Measurements from ENCODE around the gene PANX2.
A peak's percentile ranks its signal among the peaks of the same experiment; 100 is the strongest.
"Not testable (repeated sequence)": the region's sequence is repeated elsewhere in the genome, so short reads cannot be mapped to it uniquely, and the experiment has no call there.

Gene PANX2

DNA sequence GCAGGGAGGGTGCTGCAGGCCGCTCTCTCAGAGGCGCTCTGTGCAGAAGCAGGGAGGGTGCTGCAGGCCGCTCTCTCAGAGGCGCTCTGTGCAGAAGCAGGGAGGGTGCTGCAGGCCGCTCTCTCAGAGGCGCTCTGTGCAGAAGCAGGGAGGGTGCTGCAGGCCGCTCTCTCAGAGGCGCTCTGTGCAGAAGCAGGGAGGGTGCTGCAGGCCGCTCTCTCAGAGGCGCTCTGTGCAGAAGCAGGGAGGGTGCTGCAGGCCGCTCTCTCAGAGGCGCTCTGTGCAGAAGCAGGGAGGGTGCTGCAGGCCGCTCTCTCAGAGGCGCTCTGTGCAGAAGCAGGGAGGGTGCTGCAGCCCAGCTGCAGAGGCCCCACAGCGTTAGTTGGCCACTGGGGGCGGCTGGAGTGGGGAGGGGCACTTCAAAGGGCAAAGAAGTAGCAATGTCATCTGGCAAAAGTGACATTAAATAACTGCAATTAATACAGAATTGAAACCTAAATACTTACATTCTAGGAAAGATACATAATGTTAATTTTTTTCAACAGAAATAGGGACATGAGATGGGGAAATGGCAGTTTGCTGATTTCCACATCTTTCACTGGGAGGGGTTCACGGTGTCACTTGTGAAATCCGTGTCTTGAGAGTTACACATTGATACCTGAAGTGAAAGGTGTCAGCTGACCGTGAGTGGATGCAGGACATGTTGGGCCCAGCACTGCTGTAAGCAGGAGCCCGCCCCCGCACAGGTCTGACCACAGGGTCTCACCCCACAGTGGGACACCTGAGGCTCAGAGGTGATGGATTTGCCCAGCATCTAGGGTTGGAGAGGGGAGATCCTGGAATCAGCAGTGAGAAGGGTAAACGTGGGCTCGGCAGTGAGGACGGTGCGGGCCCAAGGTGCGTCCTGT lies 23.0 kb upstream of the PANX2 start:
- not testable (repeated sequence) for DNase-seq (ENCODE audit: low spot score)

DNA sequence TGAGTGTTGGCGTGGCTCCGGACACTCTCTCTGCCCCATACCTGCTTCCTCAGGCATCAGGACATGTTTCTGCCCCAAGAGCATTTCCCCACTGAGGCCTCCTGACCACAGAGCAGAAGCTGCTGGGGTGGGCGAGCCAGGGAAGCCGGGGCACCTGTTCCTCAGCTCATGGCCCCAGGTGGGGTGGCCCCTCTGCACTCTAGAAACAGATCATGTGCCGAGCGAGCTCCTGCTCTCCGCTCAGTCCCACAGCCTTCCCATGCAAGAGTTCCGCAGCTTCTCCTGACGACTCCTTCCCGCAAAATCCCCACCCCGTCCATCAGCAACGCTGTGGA lies 22.4 kb upstream of the PANX2 start:
- DNase-seq (ENCODE audit: low spot score): no peak

DNA sequence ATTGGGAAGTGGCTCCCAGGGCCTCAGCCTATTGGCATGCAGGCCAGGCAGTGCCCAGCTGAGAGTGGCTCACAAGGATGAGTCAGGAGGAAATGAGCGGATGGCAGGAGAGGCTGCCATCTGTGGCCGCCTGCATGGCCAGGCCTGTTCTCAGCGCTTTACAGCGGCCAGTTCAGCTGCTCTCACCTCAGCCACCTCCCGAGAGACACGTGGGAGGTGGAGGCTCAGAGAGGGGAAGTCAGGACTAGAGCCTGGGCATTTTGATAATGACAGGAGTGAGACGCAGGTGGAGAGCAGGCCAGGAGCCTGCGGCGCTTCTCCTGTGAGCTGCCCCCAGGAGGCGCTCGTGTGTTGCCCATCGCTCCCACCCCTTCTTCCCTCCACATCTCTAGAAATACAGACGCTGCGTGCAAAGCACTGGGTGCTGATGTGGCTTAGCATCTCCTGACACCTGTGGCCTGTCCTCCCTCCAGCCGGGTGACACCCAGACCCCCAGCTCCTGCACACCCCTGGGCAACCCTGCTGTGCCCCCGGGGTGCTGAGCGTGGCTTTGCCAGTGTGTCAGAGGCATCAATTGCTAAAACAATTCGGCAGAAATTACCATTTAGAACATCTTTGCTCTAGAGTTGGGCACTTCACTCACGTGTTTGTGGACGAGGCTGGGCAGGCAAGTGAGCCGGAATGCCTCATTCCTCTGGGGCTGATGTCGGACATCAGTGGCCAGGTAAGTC lies 21.4 kb upstream of the PANX2 start:
- peak; percentile 64 for DNase-seq (ENCODE audit: low spot score)

DNA sequence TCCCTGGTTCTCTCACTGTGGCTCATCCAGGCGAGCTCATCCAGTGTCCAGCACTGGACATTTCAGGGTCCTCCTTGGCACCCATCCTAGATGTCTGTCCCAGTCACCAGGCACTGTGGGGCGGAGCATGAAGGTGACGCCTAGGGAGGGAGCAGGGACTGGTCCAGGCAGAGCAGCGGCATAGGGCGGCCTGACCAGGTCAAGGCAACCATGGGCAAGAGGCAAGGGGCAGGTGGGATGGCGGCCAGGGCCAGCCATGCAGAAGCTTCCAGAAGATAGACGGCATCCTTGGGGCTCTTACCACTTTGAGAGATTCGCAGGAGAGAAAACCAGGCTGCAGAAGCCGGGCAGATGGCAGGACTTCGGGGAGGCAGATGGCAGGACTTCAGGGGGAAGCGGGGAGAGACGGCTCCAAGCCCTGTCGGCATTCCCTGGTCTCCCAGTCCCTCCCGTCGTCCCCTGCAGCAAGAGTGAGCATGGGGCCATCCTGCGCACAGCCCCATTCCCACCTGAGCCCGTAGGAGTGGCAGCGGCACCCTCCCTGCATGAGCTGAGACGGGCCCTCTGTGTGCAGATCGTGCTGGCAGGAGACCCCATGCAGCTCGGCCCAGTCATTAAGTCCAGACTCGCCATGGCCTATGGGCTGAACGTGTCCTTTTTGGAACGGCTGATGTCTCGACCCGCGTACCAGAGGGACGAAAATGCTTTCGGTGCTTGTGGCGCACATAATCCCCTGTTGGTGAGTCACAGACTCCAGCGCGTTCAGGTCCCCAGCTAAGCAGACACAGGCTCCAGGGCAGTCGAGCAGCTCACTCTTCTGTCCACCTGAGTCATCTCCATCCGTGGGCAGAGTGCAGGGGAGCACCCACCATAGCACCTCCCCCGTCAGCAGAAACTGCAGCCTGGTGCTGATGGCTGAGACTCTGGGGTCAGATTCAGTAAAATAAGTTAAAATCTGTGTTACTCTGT lies 20.1 kb upstream of the PANX2 start:
- no peak for DNase-seq (ENCODE audit: low spot score)

DNA sequence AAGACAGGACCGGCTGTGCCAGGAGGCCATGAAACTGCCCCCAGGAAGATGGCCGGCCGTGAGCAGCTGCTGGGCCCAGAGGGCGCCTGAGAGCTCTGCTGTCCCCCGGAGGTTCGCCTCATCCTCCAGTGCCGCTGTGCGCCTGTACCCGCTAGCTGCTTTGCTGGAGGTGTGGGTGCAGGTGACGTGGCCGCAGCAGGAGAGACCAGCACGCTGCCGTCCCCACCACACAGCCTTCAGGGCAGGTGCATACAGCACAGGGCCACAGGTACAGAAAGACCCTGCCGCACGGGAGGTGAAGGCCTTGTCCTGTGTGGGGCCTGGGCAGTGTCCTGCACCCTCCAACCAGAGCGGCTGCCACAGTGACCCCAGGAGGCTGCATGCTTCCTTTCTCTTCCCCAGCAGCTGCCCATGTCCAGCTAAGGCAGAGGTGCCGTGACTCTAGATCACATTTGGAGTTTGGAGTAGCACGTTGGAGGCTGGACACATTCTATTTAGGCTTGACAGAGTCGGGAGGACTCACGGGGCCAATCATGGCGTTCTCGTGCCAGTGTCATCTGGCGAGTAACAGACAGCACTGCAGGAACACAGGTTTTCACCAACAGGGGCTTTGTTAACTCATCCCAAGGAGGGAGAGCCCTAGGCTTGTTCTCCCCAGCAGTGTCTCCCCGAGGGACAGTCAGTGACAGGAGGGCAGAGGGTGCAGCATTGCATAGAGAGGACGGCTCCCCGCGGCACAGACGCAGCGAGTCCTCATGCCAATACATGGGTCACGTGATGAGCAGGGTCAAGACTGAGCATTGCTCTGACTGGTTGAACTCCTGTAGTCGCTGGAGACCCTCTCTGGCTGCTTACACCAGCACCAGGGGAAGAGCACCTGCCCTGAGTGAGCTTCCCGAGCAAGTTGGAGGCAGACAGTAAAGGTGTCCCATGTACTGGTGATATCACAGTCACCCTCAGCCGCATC lies 18.7 kb upstream of the PANX2 start:
- no peak for DNase-seq (ENCODE audit: low spot score)

DNA sequence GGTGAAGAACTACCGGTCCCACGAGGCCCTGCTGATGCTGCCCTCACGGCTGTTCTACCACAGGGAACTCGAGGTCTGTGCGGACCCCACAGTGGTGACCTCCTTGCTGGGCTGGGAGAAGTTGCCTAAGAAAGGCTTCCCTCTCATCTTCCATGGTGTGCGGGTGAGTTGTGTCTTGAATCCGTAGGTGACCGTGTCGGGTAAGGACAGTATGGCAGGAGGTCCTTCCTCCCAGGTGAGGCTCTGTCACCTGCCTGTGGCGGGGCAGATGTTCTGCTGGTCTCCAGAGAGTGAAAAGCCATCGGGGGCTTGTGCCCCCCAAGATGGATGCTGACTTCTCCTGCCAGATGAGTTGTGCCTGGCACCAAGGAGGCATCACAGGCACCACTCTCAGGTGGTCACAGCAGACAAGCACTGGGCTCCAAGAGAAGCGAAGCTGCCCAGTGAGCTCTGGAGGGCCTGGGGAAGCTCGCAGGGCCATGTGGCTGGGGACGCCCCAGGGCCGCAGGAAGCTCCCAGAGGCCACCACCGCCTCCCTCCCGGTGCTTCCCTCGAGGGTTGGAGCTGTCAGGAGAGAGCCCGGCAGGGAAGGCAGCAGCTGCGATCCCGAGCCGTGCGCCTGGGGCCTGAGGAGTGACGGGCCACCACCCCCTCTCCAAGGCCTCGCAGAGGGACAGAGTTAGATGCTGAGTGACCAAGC lies 17.3 kb upstream of the PANX2 start:
- peak; percentile 11 for DNase-seq (ENCODE audit: low spot score)

DNA sequence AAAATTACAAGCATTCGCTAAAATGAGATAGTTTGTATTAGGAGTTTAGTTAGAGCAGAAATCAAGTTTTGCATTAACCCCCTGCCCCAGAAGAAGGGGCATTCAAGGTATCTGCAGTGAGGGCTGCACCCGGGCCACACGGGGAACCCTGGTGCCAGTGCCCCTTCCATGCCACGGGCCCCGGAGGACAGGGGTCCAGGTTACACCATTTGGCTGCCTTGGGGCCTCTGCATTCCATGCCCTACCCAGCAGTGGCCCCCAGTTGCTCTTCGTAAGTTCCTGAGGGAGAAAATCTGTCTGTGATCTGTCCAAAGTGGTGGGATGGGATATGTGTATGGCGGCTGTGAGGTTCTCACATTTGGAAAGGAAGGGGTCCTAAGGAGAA lies 16.8 kb upstream of the PANX2 start:
- no peak for DNase-seq (ENCODE audit: low spot score)

DNA sequence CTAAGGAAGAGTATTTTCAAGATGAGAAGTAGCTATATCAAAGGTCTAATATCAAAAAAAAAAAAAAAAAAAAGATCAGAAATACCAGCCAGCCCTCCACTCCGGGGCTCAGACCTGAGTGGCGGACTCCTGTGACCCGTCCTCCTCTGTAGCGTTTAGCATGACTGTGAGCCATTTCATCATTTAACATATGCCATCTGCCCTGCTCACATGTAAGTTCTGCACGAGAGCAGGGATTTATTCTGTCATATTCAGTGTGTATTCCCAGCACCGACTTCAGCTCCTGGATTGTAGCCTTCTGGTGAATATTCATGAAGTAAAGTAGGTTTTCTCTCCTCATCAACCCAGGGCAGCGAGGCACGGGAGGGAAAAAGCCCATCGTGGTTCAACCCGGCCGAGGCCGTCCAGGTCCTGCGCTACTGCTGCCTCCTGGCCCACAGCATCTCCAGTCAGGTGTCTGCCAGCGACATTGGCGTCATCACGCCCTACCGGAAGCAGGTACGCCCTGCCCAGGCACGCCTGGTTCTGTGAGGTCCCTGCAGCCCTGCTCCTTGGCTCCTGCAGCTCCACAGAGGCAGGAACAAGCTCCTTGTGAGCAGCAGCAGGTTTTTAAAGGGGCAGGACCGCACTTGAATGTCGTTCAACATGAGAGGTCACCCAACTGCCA lies 12.7 kb upstream of the PANX2 start:
- DNase-seq (ENCODE audit: low spot score): no peak

DNA sequence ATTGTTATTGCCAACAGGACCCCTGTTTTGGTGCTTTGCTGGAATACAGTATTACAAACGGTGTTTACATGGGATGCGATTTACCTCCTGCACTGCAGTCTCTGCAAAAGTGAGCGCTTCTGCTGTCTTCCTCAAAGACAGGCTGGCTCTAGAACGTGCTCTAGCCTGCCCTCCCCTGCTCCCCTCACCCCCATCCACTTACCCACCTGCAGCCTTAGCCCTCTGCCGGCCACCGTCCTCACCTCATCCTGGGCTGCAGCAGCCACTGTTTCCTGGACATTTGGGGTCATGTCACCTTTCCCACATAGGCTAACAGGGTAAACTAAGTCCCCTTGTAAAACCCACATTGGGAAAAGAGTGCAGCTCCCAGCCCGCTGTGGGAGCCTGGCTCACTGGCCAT lies 9.6 kb upstream of the PANX2 start:
- no peak for DNase-seq (ENCODE audit: low spot score)

DNA sequence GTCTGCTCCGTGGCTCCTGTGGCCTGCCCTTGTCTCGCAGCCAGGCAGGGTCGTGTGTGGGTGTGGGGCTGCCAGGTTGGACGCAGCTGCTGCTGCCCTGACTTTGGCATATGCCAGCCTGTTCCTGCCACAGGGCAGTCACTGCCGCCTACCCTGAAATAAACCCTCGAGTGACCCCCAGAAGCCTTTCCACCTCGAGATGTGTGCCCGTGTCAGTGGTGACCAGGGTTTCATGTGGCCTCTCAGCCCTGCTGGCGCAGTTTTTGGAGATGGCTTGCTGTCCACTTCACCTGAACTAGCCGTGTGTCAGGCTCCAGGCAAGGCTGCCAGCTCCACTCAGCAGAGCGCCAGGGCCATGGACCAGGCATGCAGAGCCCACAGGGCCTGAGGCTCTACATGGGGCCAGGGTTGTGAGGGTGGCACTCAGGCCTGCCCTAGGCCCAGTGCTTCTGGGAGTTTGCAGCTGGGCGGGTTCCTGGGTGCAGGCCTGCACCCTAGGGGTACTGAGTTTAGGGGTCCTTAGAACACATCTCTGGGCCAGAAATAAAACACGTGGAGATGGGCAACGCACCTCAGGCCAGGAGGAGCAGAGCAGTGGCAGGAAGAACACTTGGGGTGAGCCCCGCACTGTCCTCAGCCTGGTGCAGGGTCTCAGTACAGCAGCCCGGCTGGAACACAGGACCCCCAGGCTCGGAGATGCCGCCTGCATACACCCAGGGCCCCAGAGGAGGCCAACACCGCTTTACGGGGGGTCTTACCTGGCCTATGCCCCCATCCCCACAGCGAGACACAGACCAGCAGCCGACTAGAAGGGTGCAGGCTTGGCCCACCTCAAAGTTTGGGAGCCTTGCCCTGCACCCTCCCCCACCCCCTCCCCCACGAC lies 8.8 kb upstream of the PANX2 start:
- DNase-seq (ENCODE audit: low spot score): no peak

DNA sequence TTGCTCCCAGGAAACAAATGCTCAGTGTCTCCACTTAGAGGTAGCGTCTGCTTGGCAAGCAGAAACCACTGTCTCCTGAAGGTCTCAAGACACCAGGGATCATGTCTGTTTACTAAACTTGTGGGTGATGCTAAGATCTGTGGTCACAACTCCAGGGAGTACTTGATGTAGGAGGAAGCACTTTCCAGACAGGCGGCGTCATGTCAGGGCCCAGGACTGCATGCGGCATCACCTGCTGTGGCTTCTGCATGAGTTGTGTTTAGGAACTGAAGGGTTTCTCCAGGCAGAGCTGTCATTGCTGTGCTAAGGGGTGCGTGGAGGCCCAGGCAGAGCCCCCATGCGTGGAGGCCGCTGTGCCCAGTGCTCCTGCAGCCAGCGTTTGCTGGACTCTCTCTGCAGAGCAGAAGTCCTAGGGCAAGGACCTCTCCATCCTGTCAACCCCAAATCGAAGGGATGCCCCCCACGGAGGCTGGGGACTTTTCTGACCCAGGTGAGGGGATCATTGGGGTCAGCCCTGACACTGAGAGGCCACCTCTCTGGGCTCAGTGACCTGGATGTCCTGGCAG lies 8.1 kb upstream of the PANX2 start:
- no peak for DNase-seq (ENCODE audit: low spot score)

DNA sequence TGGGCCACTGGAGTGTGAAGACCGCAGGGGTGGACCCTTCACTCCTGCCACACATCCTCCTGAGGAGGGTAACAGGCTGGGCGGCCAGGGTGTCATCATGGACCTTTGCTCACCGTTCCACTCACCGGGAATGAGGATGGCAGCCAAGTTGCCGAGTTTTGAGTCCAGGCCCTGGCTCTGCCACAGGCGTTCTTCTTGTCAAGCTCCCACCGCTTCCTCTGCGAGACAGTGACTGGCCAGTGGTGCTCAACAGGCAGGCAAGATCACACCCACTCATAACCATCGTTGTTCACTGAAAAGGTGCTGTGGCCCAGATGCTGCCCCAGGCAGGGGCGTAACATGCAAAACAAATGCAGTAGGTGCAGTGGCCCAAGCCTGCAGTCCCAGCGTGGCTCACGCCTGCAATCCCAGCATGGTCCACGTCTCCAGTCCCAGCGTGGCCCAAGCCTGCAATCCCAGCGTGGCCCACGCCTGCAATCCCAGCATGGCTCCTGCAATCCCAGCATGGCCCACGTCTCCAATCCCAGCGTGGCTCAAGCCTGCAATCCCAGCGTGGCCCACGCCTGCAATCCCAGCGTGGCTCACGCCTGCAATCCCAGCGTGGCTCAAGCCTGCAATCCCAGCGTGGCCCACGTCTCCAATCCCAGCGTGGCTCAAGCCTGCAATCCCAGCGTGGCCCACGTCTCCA lies 5.0 kb upstream of the PANX2 start:
- DNase-seq (ENCODE audit: low spot score): no peak

DNA sequence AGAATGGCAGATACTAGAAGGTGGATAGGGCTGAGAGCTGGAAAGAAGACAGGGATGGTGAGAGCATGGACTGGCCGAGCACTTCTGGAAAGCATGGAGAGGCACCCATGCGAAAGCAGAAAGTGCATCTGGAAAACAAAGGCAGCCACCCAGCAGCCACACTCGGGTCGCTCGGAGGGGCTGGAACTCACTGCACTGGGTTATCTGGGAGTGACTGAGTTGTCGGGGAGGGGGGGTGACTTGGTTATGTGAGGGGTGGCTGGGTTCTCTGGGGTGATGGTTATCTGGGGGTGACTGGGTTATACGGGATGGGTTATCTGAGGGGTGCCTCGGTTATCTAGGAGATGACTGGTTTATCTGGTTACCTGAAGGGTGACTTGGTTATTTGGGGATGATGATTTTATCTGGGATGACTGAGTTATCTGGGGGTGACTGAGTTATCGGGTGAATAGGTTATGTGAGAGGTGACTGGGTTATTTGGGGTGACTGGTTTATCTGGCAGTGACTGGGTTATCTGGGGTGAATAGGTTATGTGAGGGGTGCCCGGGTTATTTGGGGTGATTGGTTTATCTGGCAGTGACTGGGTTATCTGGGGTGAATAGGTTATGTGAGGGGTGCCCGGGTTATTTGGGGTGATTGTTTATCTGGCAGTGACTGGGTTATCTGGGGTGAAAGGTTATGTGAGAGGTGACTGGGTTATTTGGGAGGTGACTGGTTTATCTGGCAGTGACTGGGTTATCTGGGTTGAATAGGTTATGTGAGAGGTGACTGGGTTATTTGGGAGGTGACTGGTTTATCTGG lies 2.6 kb upstream of the PANX2 start:
- no peak for DNase-seq (ENCODE audit: low spot score)

DNA sequence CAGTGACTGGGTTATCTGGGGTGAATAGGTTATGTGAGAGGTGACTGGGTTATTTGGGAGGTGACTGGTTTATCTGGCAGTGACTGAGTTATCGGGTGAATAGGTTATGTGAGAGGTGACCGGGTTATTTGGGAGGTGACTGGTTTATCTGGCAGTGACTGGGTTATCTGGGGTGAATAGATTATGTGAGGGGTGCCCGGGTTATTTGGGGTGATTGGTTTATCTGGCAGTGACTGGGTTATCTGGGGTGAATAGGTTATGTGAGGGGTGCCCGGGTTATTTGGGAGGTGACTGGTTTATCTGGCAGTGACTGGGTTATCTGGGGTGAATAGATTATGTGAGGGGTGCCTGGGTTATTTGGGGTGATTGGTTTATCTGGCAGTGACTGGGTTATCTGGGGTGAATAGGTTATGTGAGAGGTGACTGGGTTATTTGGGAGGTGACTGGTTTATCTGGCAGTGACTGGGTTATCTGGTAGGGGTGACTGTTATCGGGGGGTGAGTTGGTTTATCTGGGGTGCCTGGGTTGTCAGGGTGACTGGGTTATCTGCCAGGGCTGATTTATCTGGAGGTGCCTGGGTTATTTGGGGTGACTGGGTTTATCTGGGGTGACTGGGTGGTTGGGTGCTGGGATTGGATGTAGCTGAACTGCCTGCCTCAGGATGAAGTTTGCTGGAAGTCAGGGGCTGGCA lies 1.9 kb upstream of the PANX2 start:
- DNase-seq (ENCODE audit: low spot score): not testable (repeated sequence)

DNA sequence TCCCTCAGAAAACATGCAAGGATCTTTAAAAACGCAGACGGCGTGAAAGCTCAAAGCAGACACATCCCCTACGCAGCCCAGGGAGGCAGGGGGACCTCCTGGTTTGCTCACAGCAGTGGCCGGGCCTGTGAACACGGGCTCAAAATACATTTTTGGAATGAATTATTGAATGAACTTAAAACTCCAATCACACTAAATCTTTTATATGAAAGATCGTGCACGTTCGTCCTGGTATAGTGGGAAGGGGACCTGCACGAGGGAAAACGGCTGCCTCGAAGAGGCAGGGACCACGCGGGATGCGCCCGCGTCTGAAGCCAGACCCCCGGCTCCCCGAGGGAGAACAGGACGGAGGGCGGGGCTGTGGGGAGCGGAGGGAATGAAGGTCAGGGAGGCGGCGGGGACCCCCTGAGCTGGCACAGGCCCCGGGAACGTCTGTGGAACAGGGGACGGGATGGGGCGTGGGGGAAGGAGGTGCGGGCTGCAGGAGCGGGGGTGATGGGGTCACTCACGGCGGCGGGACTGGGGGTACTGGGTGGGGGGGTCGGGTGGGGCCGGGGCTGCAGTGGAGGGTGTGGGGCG lies 1.3 kb upstream of the PANX2 start:
- DNase-seq (ENCODE audit: low spot score): no peak

DNA sequence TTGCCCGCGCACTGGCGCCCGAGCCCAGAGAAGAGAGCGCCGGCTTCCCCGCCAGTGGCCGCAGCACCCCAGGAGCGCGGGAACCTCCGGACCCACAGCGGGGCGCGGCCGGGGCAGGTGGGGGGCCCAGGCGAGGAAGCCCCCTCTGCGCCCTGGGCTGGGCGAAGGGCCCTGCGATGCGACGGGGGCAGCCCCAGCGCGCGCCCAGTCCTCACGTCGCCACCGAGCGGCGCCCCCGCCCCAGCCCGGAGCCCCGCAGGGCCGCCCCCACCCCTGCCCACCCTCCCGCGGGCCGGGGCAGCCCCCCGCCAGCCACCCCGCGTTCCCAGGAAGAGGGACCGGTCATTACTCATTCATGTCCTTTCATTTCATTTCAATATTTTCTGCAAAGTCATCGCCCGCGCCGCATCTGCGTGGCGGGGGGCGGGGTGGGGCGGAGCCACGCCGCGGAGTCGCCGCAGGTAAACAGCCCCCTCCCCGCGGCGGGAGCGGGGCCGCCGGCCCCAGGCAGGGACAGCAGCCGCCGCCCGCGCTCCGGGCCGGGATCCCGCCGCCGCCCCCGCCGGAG lies 673 bp upstream of the PANX2 start:
- DNase-seq (ENCODE audit: low spot score): peak; percentile 34
